Measurements from ENCODE around the gene MBNL3. TPM values are rescaled to one million over a fixed set of nuclear protein-coding genes. Genes with fewer than 3 reads are reported as not detected.

Gene MBNL3
- total RNA-seq, 6 experiments from 2014 or later, result 0.17 to 0.66 (median 0.38) TPM

DNA sequence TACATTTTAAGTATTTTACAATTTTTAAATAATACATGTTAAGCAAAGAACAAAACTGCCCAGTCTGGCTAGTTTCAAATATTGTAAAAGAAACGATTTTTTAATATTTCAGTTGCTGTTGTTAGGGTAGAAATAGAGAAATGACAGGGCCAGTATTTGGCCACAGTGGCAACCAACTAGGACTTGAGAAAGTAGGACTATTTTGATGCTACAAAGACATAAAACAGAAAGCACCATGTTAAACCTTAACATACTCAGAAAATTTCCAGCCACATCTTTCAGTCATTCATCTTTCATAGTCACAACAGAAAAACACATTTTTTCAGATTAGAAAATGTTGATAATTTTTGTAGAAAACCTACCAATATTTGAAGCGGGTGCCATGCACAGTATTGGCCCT is 104.5 kb downstream of the MBNL3 start:
- Mint-ChIP-seq H3K36me3 (ENCODE audit: low read depth) (no peaks in the 10 kb centered on the region), H3K9me3 (no peaks in the 10 kb centered on the region), H3K27ac (no peak overlapping the region), H3K4me3 (no peak overlapping the region), H3K4me1 (ENCODE audit: low read depth) (no peaks in the 10 kb centered on the region), H3K27me3 (ENCODE audit: insufficient read depth) (no peaks in the 10 kb centered on the region)
- no peak for DNase-seq
- no peak for TF ChIP-seq CTCF (IDR thresholded peaks at IDR 0.05)

DNA sequence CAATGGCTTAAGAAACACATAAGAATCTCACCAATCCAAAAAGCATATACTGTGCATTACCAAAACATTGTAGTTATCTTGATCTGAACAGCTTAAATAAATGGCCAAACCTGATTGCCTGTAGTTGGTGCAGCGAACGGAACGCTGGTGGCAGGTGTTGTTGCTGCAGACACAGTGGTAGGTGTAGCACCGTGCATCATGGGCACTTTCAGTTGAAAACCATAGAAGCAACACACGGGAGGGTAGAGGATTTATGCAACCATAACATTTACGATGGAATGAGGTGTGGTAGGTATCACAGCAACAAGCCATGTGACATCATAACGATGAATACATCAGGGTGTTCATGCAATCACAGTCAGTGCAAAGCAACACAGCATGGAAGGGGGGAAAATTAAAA is 106.8 kb downstream of the MBNL3 start:
- no peaks in the 10 kb centered on the region for H3K9me3 Mint-ChIP-seq
- no peaks in the 10 kb centered on the region for H3K36me3 Mint-ChIP-seq (ENCODE audit: low read depth)
- H3K27ac Mint-ChIP-seq, result no peak overlapping the region
- H3K4me3 Mint-ChIP-seq, result no peak overlapping the region
- H3K4me1 Mint-ChIP-seq (ENCODE audit: low read depth), result no peaks in the 10 kb centered on the region
- no peaks in the 10 kb centered on the region for H3K27me3 Mint-ChIP-seq (ENCODE audit: insufficient read depth)
- TF ChIP-seq CTCF (IDR thresholded peaks at IDR 0.05), result no peak
- no peak for DNase-seq

DNA sequence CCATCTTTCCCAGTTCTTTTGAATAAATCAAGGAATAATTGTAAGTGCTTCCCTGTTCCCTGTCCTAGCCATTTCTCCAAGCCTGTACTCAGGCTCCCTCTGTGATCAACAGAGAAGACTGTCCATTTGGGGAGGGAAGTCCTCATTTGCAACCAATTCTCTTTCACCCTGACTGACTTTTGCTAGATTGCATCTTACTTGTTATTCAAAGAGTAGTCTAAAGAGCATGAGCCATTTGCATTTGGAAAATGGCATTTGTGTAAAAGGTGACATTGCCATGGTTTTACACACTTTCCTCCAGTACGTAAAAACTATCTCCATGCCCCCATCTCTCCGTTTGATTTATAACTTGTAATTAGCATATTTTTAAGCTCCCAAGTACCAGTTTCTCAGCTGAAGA is 110.6 kb downstream of the MBNL3 start:
- H3K9me3 Mint-ChIP-seq, result no peaks in the 10 kb centered on the region
- H3K4me1 Mint-ChIP-seq (ENCODE audit: low read depth), result no peaks in the 10 kb centered on the region
- H3K36me3 Mint-ChIP-seq (ENCODE audit: low read depth), result no peaks in the 10 kb centered on the region
- no peak overlapping the region for H3K27ac Mint-ChIP-seq
- DNase-seq, result no peak
- H3K27me3 Mint-ChIP-seq (ENCODE audit: insufficient read depth), result no peaks in the 10 kb centered on the region
- TF ChIP-seq CTCF (IDR thresholded peaks at IDR 0.05), result no peak
- no peak overlapping the region for H3K4me3 Mint-ChIP-seq

- no peaks in the 10 kb centered on the region for H3K36me3 Mint-ChIP-seq (ENCODE audit: low read depth)
- no peak overlapping the region for H3K4me3 Mint-ChIP-seq
- no peak for DNase-seq
- H3K27ac Mint-ChIP-seq, result no peak overlapping the region
- no peaks in the 10 kb centered on the region for H3K27me3 Mint-ChIP-seq (ENCODE audit: insufficient read depth)
- peak; percentile 48 for TF ChIP-seq CTCF (IDR thresholded peaks at IDR 0.05)
- no peaks in the 10 kb centered on the region for H3K4me1 Mint-ChIP-seq (ENCODE audit: low read depth)
- H3K9me3 Mint-ChIP-seq, result no peaks in the 10 kb centered on the region
Observed at GRCh38 chrX:132375941-132376340, 112.9 kb downstream of the MBNL3 start.

DNA sequence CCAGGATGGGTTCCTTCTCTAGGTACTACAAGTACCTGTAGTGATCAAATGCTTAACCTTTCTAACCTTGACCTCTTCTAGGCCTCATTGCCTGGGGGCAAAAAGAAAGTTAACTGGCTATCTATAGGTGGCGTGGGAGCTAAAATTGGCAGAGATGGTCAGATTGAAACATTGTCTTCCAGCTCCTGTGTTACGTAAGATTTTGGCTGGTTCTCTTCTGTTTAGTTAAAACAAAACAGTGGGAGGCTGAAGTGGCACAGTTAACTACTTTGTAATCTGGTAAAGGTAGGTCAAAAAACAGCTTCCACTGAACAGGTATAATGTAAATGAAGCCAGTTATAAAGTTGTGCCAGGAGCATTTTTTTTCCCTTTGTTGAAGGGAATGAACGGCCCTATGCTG is 115.2 kb downstream of the MBNL3 start:
- Mint-ChIP-seq H3K27ac (no peak overlapping the region), H3K36me3 (ENCODE audit: low read depth) (no peaks in the 10 kb centered on the region), H3K4me3 (no peak overlapping the region), H3K27me3 (ENCODE audit: insufficient read depth) (no peaks in the 10 kb centered on the region), H3K9me3 (no peaks in the 10 kb centered on the region), H3K4me1 (ENCODE audit: low read depth) (no peaks in the 10 kb centered on the region)
- no peak for DNase-seq
- no peak for TF ChIP-seq CTCF (IDR thresholded peaks at IDR 0.05)

Data from HFFc6 (cell line).